HL-60 (cell line): ENCODE results near the gene UBE2V1.

ENCODE experiments used
- GABPA ChIP-seq: IDR thresholded peaks from 2 replicates; pipeline ENCODE4 v1.6.1; 2012; ENCODE audit warnings: low read depth
- POLR2AphosphoS5 ChIP-seq: IDR thresholded peaks from 2 replicates; pipeline ENCODE4 v1.6.1; 2012; ENCODE audit warnings: low read depth
- TF ChIP-seq, protein P1 (sequence below): IDR thresholded peaks from one replicate; pipeline ENCODE4 v1.5.1; 2011; ENCODE audit warnings: low read length, control low read depth, inconsistent platforms; ENCODE audit not compliant: insufficient read depth
- TF ChIP-seq, protein P2 (sequence below): IDR thresholded peaks from 2 replicates; pipeline ENCODE4 v1.6.1; 2012; ENCODE audit warnings: low read depth; ENCODE audit not compliant: insufficient replicate concordance

GRCh38 chr20:50144362-50144761, 31.4 kb upstream of the UBE2V1 start:
- TF ChIP-seq, protein P1, sequence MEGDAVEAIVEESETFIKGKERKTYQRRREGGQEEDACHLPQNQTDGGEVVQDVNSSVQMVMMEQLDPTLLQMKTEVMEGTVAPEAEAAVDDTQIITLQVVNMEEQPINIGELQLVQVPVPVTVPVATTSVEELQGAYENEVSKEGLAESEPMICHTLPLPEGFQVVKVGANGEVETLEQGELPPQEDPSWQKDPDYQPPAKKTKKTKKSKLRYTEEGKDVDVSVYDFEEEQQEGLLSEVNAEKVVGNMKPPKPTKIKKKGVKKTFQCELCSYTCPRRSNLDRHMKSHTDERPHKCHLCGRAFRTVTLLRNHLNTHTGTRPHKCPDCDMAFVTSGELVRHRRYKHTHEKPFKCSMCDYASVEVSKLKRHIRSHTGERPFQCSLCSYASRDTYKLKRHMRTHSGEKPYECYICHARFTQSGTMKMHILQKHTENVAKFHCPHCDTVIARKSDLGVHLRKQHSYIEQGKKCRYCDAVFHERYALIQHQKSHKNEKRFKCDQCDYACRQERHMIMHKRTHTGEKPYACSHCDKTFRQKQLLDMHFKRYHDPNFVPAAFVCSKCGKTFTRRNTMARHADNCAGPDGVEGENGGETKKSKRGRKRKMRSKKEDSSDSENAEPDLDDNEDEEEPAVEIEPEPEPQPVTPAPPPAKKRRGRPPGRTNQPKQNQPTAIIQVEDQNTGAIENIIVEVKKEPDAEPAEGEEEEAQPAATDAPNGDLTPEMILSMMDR: no peak
- TF ChIP-seq GABPA: no peak
- peak; percentile 47; the same call in 1 of the 2 replicates for TF ChIP-seq POLR2AphosphoS5
- TF ChIP-seq, protein P2, sequence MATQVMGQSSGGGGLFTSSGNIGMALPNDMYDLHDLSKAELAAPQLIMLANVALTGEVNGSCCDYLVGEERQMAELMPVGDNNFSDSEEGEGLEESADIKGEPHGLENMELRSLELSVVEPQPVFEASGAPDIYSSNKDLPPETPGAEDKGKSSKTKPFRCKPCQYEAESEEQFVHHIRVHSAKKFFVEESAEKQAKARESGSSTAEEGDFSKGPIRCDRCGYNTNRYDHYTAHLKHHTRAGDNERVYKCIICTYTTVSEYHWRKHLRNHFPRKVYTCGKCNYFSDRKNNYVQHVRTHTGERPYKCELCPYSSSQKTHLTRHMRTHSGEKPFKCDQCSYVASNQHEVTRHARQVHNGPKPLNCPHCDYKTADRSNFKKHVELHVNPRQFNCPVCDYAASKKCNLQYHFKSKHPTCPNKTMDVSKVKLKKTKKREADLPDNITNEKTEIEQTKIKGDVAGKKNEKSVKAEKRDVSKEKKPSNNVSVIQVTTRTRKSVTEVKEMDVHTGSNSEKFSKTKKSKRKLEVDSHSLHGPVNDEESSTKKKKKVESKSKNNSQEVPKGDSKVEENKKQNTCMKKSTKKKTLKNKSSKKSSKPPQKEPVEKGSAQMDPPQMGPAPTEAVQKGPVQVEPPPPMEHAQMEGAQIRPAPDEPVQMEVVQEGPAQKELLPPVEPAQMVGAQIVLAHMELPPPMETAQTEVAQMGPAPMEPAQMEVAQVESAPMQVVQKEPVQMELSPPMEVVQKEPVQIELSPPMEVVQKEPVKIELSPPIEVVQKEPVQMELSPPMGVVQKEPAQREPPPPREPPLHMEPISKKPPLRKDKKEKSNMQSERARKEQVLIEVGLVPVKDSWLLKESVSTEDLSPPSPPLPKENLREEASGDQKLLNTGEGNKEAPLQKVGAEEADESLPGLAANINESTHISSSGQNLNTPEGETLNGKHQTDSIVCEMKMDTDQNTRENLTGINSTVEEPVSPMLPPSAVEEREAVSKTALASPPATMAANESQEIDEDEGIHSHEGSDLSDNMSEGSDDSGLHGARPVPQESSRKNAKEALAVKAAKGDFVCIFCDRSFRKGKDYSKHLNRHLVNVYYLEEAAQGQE: no peak
